Adrenal gland (tissue), 12 donors: ENCODE data around the gene FBXO41. TPM values are rescaled to one million over a fixed set of nuclear protein-coding genes. Genes with fewer than 3 reads are reported as not detected.

Experiments
- DNase-seq, 7 donors: peaks; one replicate each; pipeline ENCODE4 v3.0.0-alpha.2; 2019 to 2020
- H3K27ac ChIP-seq, 5 donors: fragments of 200-600 bp; sonication (generic) in 4 of 5; 1 replicate in 3 of 5; 2 replicates in 2 of 5; pipeline versions ENCODE4 v1.5.1 to v1.8.0; 2016 to 2020; ENCODE audit warnings: mild to moderate bottlenecking in 1 of 5
- H3K27me3 ChIP-seq: fragments of 200-600 bp; 2 replicates; pipeline ENCODE4 v1.8.0; 2021
- H3K36me3 ChIP-seq, 2 donors: fragments of 200-600 bp; replicated peaks in 1 of 2; 1 replicate in 1 of 2; 2 replicates in 1 of 2; pipeline versions ENCODE4 v1.5.1 to v1.8.0; 2018 to 2022
- H3K4me1 ChIP-seq, 2 donors: fragments of 200-600 bp; replicated peaks in 1 of 2; 1 replicate in 1 of 2; 2 replicates in 1 of 2; pipeline versions ENCODE4 v1.5.1 to v1.8.0; 2018 to 2021
- H3K4me3 ChIP-seq, 4 donors: fragments of 200-600 bp; sonication (generic) in 3 of 4; one replicate each; pipeline ENCODE4 v1.5.1; 2016 to 2018
- H3K9me3 ChIP-seq, 3 donors: fragments of 200-600 bp; sonication (generic) in 1 of 3; replicated peaks in 1 of 3; 1 replicate in 2 of 3; 2 replicates in 1 of 3; pipeline versions ENCODE4 v1.5.1 to v1.8.0; 2016 to 2021
- CTCF ChIP-seq, 6 experiments: fragments of 450-650 bp in 4 of 6; fragments of 200-600 bp in 2 of 6; sonication (generic) in 1 of 6; IDR thresholded peaks; 1 replicate in 5 of 6; 2 replicates in 1 of 6; pipeline versions ENCODE4 v1.5.1 to v1.8.0; 2016 to 2021; ENCODE audit warnings: antibody characterized with exemption in 6 of 6, mild to moderate bottlenecking in 2 of 6, moderate library complexity in 1 of 6
- POLR2A ChIP-seq, 2 donors: fragments of 450-650 bp; IDR thresholded peaks; one replicate each; pipeline ENCODE4 v1.6.1; 2017; ENCODE audit warnings: antibody characterized with exemption in 2 of 2, mild to moderate bottlenecking in 2 of 2, moderate library complexity in 1 of 2
- WGBS, 4 donors: extraction: QIAGEN DNeasy Blood & Tissue Kit in 2 of 4; methylation state at CpG; one replicate each; pipeline versions ENCODE4 v1.1.5 to v1.1.7; 2013 to 2017; 5-methylcytosine and 5-hydroxymethylcytosine counted together
- intact Hi-C, 2 donors: fragments of 100-400 bp; cut with DNase I; formaldehyde crosslinking; loops; one replicate each; pipeline versions ENCODE4 v1.14.1 to v1.15.0; 2022 to 2023
- polyA plus RNA-seq, 3 donors: library from polyadenylated mRNA; stranded (reverse); fragments of 200-250 nt in 2 of 3; fragments of 350-450 nt in 1 of 3; fragmentation: Illumina TruSeq in 1 of 3; extraction: RNeasy Lipid Tissue Mini Kit (QIAGEN cat#74804) in 1 of 3; gene quantifications; one replicate each; pipeline ENCODE4 v1.2.3, GENCODE V29; 2013 to 2014
- total RNA-seq, 9 donors: library from RNA; depleted of rRNA in 4 of 9; stranded (reverse); fragments of >200 nt in 4 of 9; fragments of 120-200 nt in 1 of 9; fragmentation: NEBNext Ultra II Directional in 1 of 9; extraction: Animal tissue kit (Norgen Biotek cat#: 25700) in 1 of 9; gene quantifications; one replicate each; pipeline versions ENCODE4 v1.1.0 to v1.2.4, GENCODE V29; 2013 to 2023
- donor health status: healthy with polysubstance abuse.
- donor health status: Bipolar disorder and iron deficiency.
- donor health status: DM: yes; HTN: yes; CAD: no.
- donor health status: DM: no; HTN: no; CAD: no.
- donor health status: DM: no; HTN: no; CAD: no.
- donor health status: DM: yes; HTN: yes; CAD: no.

FBXO41 gene
- total and polyA plus RNA-seq, 12 donors = 1.8 to 12.0 (median 5.5) TPM

- Histone ChIP-seq H3K9me3 (no peaks in the 10 kb centered on the region), H3K27me3 (no peaks in the 10 kb centered on the region), H3K4me1 (peaks cover 41 to 70% of the 10 kb centered on the region in 2 donors), H3K36me3 (peaks cover 0 to 34% of the 10 kb centered on the region in 2 donors), H3K4me3 (no peak overlapping the region), H3K27ac (peak overlapping the region in 2 of 5 donors; percentile 18 to 37)
- intact Hi-C loops = no loop called here
- TF ChIP-seq POLR2A (IDR thresholded peaks at IDR 0.05) = no peak
- no peak for TF ChIP-seq CTCF (IDR thresholded peaks at IDR 0.05)
- DNase-seq = peak in 2 of 7 donors; percentile 45 to 46
- WGBS, 4 donors = 27 to 50% (median 37%) methylated on average over 3 of the region's 3 CpGs
These were observed 44.5 kb downstream of the FBXO41 start for GRCh38 chr2:73239776-73240175.

- H3K27ac ChIP-seq = peak overlapping the region in 2 of 5 donors; percentile 18 to 37
- H3K4me3 ChIP-seq = no peak overlapping the region
- peaks cover 35 to 62% of the 10 kb centered on the region in 2 donors for H3K4me1 ChIP-seq
- H3K9me3 ChIP-seq = no peaks in the 10 kb centered on the region
- H3K27me3 ChIP-seq = no peaks in the 10 kb centered on the region
- H3K36me3 ChIP-seq = peaks cover 0 to 26% of the 10 kb centered on the region in 2 donors
- no peak for DNase-seq
- WGBS, 4 donors = 22 to 46% (median 35%) methylated on average over 1 of the region's 1 CpG
- TF ChIP-seq CTCF (IDR thresholded peaks at IDR 0.05) = no peak
- intact Hi-C loops = no loop called here
These were observed 45.3 kb downstream of the FBXO41 start for GRCh38 chr2:73238976-73239375.

GRCh38 chr2:73238149-73238548 lies 46.1 kb downstream of the FBXO41 start:
- peaks cover 30 to 53% of the 10 kb centered on the region in 2 donors for H3K4me1 ChIP-seq
- DNase-seq = no peak
- TF ChIP-seq POLR2A (IDR thresholded peaks at IDR 0.05) (no peak), CTCF (IDR thresholded peaks at IDR 0.05) (no peak)
- peak overlapping the region in 1 of 5 donors; percentile 37 for H3K27ac ChIP-seq
- peaks cover 0 to 17% of the 10 kb centered on the region in 2 donors for H3K36me3 ChIP-seq
- no peaks in the 10 kb centered on the region for H3K9me3 ChIP-seq
- H3K27me3 ChIP-seq = no peaks in the 10 kb centered on the region
- intact Hi-C loops = no loop called here
- WGBS, 4 donors = 79 to 83% (median 81%) methylated on average over 3 of the region's 3 CpGs
- no peak overlapping the region for H3K4me3 ChIP-seq

GRCh38 chr2:73237168-73237567 lies 47.1 kb downstream of the FBXO41 start:
- Histone ChIP-seq H3K9me3 (no peaks in the 10 kb centered on the region), H3K36me3 (peaks cover 0 to 9% of the 10 kb centered on the region in 2 donors), H3K4me3 (no peak overlapping the region), H3K27ac (peak overlapping the region in 1 of 5 donors; percentile 6), H3K4me1 (peaks cover 34 to 58% of the 10 kb centered on the region in 2 donors), H3K27me3 (no peaks in the 10 kb centered on the region)
- TF ChIP-seq POLR2A (IDR thresholded peaks at IDR 0.05) = no peak
- TF ChIP-seq CTCF (IDR thresholded peaks at IDR 0.05) = no peak
- WGBS, 4 donors = 52 to 67% (median 57%) methylated on average over 1 of the region's 1 CpG
- intact Hi-C loops = no loop called here
- DNase-seq = no peak
